GM19452 (cell line): ENCODE measurements around the gene AXL.

Experiments
- ATAC-seq: cut with Tn5 transposase; IDR thresholded peaks from one replicate; pipeline ENCODE4 v1.9.1; 2021; ENCODE audit not compliant: unreplicated experiment

Gene AXL

GRCh38 chr19:41305927-41306793 lies 87.1 kb downstream of the AXL start:
- ATAC-seq = no peak

- no peak for ATAC-seq
Measured at GRCh38 chr19:41307090-41307875, 88.3 kb downstream of the AXL start.

- ATAC-seq = no peak
Measured at GRCh38 chr19:41307954-41308449, 89.0 kb downstream of the AXL start.

- ATAC-seq = no peak
Measured at GRCh38 chr19:41308450-41309179, 89.6 kb downstream of the AXL start.

- no peak for ATAC-seq
Measured at GRCh38 chr19:41309180-41310032, 90.4 kb downstream of the AXL start.

GRCh38 chr19:41310033-41310831 lies 91.2 kb downstream of the AXL start, which contains the start of gene CCDC97:
Gene CCDC97 (plus strand): TSS chr19:41310172. CDS start chr19:41310311, 139 bp downstream.
- ATAC-seq = peak; percentile 57

GRCh38 chr19:41311072-41311471 lies 92.0 kb downstream of the AXL start:
- ATAC-seq = no peak
